Stimulated activated CD8-positive, alpha-beta memory T cell treated with anti-CD3 and anti-CD28 coated beads, Interleukin-7, amount 100 ng/mL, for 24 hours (primary cell): ENCODE measurements around the gene ELMOD3.
"Not testable (repeated sequence)": the region's sequence is repeated elsewhere in the genome, so short reads cannot be mapped to it uniquely, and the experiment has no call there.

ENCODE experiments used
- DNase-seq: peaks from one replicate; pipeline ENCODE4 v3.0.0-alpha.2; 2020; ENCODE audit warnings: low read depth

The ELMOD3 gene

GRCh38 chr2:85401464-85401805 lies 46.9 kb downstream of the ELMOD3 start:
- DNase-seq: no peak

GRCh38 chr2:85401844-85402243 lies 47.3 kb downstream of the ELMOD3 start:
- no peak for DNase-seq

GRCh38 chr2:85405201-85406059 lies 50.9 kb downstream of the ELMOD3 start:
- peak; percentile 25 for DNase-seq

GRCh38 chr2:85409845-85410583 lies 55.4 kb downstream of the ELMOD3 start, which contains the start of gene CAPG:
CAPG (minus strand) TSS chr2:85410366; CDS start chr2:85402145, 8,221 bp downstream.
- no peak for DNase-seq

- DNase-seq: no peak
Observed at GRCh38 chr2:85410584-85411404, 56.2 kb downstream of the ELMOD3 start.

GRCh38 chr2:85411405-85411748 lies 56.8 kb downstream of the ELMOD3 start:
- no peak for DNase-seq

DNA sequence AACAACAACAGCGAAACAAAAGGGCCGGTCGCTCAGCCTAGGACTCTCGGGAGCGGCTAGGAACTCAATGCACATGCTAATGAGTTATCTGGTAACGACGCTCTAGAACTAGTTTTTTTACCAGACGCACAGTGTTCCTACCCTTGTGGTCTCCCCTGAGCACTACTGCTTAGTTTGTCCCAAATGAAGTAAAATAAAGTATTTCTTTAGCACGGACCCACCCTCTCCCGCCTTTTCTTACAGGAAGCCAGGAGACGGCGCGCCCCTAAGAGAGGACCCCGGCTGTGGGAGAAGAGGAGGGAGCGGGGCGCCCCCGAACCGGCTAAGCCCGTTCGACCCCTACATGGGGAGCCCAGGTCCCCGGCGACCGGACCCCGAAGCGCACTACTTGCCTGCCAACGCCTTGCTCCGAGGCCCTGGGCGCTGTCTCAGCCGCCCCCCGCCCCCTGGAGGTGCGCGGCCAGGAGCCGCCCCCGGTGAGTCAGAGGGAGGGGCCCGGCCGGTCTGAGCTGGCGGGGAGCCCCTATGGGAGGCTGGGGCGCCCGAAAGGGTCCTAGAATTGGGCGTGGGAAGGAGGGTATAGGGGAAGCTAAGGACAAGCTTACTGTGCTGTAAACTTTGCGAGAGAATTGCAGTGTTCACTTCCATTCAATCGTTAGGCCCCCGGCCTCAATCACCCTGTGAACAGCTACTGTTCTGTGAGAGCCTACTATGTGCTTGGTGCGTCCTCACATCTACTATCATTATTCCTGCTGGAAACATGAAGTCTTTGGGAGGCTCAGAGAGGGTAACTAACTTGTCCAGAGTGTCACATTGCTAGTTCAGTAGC lies 59.2 kb downstream of the ELMOD3 start:
- DNase-seq: peak; percentile 30

DNA sequence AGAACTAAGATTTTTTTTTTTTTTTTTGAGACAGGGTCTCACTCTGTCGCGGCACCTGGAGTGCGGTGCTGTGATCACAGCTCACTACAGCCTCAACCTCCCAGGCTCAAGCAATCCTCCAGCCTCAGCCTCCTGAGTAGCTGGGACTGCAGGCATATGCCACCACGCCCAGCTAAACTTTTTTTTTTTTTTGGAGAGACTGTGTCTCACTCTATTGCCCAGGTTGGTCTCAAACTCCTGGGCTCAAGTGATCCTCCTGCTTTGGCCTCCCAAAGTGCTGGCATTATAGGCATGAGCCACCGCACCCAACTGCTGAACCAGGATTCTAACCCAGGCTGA lies 59.8 kb downstream of the ELMOD3 start:
- DNase-seq: not testable (repeated sequence)

- DNase-seq: no peak
Observed at GRCh38 chr2:85414761-85415553, 60.4 kb downstream of the ELMOD3 start.

GRCh38 chr2:85415980-85416650 lies 61.5 kb downstream of the ELMOD3 start:
- DNase-seq: no peak

- DNase-seq: peak; percentile 58
Observed at GRCh38 chr2:85418132-85419008, 63.8 kb downstream of the ELMOD3 start, which contains the start of gene SH2D6. SH2D6 (plus strand) TSS chr2:85418714; CDS start chr2:85429466, 10,752 bp downstream.

GRCh38 chr2:85419009-85419675 lies 64.6 kb downstream of the ELMOD3 start:
- no peak for DNase-seq

- peak; percentile 94 for DNase-seq
Observed at GRCh38 chr2:85420536-85421259, 66.1 kb downstream of the ELMOD3 start.

DNA sequence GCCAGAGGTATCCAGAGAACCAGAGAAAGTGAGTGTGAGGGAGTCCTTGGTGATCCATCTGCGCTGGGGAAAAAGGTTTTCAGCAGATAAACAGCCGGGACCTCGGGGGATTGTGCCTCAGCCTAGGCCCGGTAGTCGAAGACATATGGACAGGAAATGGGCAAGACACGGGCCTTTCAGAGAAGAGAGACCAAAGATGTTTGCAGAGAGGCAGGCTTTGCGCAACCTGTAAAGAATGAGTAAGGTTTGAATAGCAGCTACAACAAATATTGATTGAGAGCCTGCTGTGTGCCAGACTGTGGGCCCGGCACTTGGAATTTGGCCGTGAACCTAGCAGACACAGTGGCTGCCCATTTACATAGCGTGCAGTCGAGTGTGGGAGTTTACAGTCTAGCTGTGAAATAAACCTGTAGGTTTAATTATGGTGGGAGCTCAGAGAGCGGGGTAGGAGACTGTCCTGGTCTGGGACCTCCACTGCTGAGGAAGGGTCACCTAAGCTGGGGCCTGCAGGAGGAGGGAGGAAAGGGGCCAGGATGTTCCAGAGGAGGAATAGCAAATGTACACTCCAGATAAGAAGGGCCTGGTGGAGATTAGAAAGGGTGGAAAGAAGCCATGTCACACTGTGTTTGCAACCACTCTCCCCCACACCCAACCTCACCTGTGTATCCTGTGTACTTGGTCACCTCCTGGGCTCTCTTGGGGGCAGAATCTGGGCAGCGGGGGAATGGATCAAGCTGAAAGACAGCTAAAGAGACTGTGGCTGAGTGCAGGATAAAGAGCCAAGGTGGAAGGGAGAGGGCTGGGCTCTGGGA lies 66.9 kb downstream of the ELMOD3 start:
- no peak for DNase-seq

DNA sequence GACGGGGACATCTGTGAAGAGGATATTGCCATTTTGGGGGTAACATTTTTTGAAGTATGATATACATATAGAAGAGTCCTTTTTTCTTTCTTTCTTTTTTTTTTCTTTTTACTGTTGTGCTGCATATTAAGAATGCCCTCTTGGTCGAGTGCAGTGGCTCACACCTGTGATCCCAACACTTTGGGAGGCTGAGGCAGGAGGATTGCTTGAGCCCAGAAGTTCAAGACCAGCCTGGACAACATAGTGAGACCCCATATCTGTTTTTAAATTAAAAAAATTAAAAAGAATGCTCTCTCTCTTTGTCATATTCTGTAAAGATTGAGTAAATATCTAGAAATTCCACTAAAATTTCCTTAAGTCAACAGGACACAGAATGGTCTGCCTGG lies 67.5 kb downstream of the ELMOD3 start:
- no peak for DNase-seq

DNA sequence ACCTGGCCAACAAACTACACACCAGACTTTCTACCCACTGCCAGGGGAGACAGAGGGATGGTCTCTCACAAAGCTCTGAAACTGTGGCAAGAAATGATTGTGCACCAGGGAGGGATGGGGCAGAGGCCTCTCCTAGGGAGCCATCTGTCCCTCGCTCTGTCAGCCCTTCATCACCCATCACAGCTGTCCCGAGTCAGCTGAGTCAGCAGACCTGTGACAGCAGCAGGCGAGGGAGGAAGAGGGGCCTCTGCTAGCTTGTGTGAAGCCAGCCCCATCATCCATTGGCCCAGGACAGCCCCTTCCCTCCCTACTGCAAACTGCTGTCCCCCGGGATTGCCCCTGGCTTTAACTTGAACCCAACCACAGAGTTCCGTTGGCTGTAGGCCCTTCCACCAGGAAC lies 69.0 kb downstream of the ELMOD3 start:
- DNase-seq: no peak

DNA sequence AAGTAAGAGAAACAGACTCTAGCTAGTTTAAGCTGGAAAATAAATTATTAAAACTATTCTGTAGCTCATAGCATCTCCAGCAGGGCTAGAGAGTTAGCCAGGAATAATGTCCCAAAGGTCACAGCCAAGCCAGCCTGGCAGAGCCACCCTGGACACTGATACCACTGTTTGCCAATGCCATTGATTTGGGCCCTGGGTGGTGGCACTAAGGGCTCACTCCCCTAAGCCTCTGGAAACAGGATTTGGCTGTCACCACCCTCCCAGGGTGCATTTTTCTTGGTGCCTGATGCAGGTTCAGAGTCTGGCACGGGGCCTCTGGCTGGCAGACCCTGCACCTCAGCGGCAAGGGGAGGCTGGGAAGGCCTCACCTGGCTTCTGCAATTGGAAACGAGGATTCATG lies 71.0 kb downstream of the ELMOD3 start:
- DNase-seq: no peak
